ENCODE measurements around the gene CCDC17. TPM values are rescaled to one million over a fixed set of nuclear protein-coding genes. Genes with fewer than 3 reads are reported as not detected.

The CCDC17 gene
- total RNA-seq, 1 experiment from 2014 or later, result 4.7 TPM

GRCh38 chr1:45585110-45585426, 38.8 kb downstream of the CCDC17 start:
- H3K4me3 Mint-ChIP-seq (ENCODE audit: low read depth, unreplicated experiment), result peak overlapping the region; percentile 93
- peaks cover 40% of the 10 kb centered on the region for H3K4me1 Mint-ChIP-seq (ENCODE audit: low read depth, unreplicated experiment)
- H3K27me3 Mint-ChIP-seq (ENCODE audit: unreplicated experiment), result peaks cover 12% of the 10 kb centered on the region
- CTCF ChIA-PET, result interaction anchor here (1.2 kb wide), 1 partner anchor 94 kb away, joined by 3 read pairs; no protein-coding TSS in a partner anchor
- no peaks in the 10 kb centered on the region for H3K9me3 Mint-ChIP-seq (ENCODE audit: low read depth, unreplicated experiment)
- intact Hi-C loops (cut with micrococcal nuclease; ENCODE audit: unreplicated experiment), result no loop called here
- no peak for TF ChIP-seq CTCF (IDR thresholded peaks at IDR 0.05; ENCODE audit: unreplicated experiment)
- peak overlapping the region; percentile 99 for H3K27ac Mint-ChIP-seq (ENCODE audit: unreplicated experiment)
- no TSS peak for BruUV-seq (replicated peaks)
- DNase-seq, result no peak
- peaks cover 45% of the 10 kb centered on the region for H3K36me3 Mint-ChIP-seq (ENCODE audit: insufficient read depth, unreplicated experiment)

GRCh38 chr1:45584351-45585109, 39.3 kb downstream of the CCDC17 start:
- BruUV-seq (replicated peaks), result TSS peak; percentile 46
- peak; percentile 94 for DNase-seq
- peak overlapping the region; percentile 93 for H3K4me3 Mint-ChIP-seq (ENCODE audit: low read depth, unreplicated experiment)
- no peak for TF ChIP-seq CTCF (IDR thresholded peaks at IDR 0.05; ENCODE audit: unreplicated experiment)
- peaks cover 42% of the 10 kb centered on the region for H3K36me3 Mint-ChIP-seq (ENCODE audit: insufficient read depth, unreplicated experiment)
- H3K9me3 Mint-ChIP-seq (ENCODE audit: low read depth, unreplicated experiment), result no peaks in the 10 kb centered on the region
- intact Hi-C loops (cut with micrococcal nuclease; ENCODE audit: unreplicated experiment), result no loop called here
- CTCF ChIA-PET, result interaction anchor here (1.2 kb wide), 1 partner anchor 93 kb away, joined by 3 read pairs; no protein-coding TSS in a partner anchor
- H3K4me1 Mint-ChIP-seq (ENCODE audit: low read depth, unreplicated experiment), result peaks cover 39% of the 10 kb centered on the region
- H3K27ac Mint-ChIP-seq (ENCODE audit: unreplicated experiment), result peak overlapping the region; percentile 99
- H3K27me3 Mint-ChIP-seq (ENCODE audit: unreplicated experiment), result peaks cover 12% of the 10 kb centered on the region

GRCh38 chr1:45583666-45584350, 40.0 kb downstream of the CCDC17 start, which contains the start of gene NASP:
TSS of gene NASP (plus strand) at chr1:45584041. CDS start at chr1:45584147, 106 bp downstream.
- BruUV-seq (replicated peaks), result no TSS peak
- Mint-ChIP-seq H3K4me1 (ENCODE audit: low read depth, unreplicated experiment) (peaks cover 32% of the 10 kb centered on the region), H3K27me3 (ENCODE audit: unreplicated experiment) (peaks cover 12% of the 10 kb centered on the region), H3K4me3 (ENCODE audit: low read depth, unreplicated experiment) (peak within 1 kb of the TSS; percentile 93), H3K27ac (ENCODE audit: unreplicated experiment) (peak within 1 kb of the TSS; percentile 99), H3K9me3 (ENCODE audit: low read depth, unreplicated experiment) (no peaks in the 10 kb centered on the region), H3K36me3 (ENCODE audit: insufficient read depth, unreplicated experiment) (peaks cover 42% of the 10 kb centered on the region)
- CTCF ChIA-PET, result interaction anchor here (0.6 to 1.8 kb wide), 3 partner anchors 12 to 33 kb away, joined by 3 to 8 read pairs (median 4); partner anchors contain the start of gene AKR1A1
- intact Hi-C loops (cut with micrococcal nuclease; ENCODE audit: unreplicated experiment), result no loop called here
- TF ChIP-seq CTCF (IDR thresholded peaks at IDR 0.05; ENCODE audit: unreplicated experiment), result no peak
- peak; percentile 92 for DNase-seq

- peaks cover 42% of the 10 kb centered on the region for H3K36me3 Mint-ChIP-seq (ENCODE audit: insufficient read depth, unreplicated experiment)
- intact Hi-C loops (cut with micrococcal nuclease; ENCODE audit: unreplicated experiment), result no loop called here
- no peak for TF ChIP-seq CTCF (IDR thresholded peaks at IDR 0.05; ENCODE audit: unreplicated experiment)
- peak; percentile 95 for DNase-seq
- H3K9me3 Mint-ChIP-seq (ENCODE audit: low read depth, unreplicated experiment), result no peaks in the 10 kb centered on the region
- H3K4me3 Mint-ChIP-seq (ENCODE audit: low read depth, unreplicated experiment), result peak overlapping the region; percentile 93
- peak overlapping the region; percentile 99 for H3K27ac Mint-ChIP-seq (ENCODE audit: unreplicated experiment)
- H3K27me3 Mint-ChIP-seq (ENCODE audit: unreplicated experiment), result peaks cover 12% of the 10 kb centered on the region
- TSS peak; percentile 87 for BruUV-seq (replicated peaks)
- CTCF ChIA-PET, result interaction anchor here (0.6 to 1.8 kb wide), 3 partner anchors 12 to 32 kb away, joined by 3 to 8 read pairs (median 4); partner anchors contain the start of gene AKR1A1
- H3K4me1 Mint-ChIP-seq (ENCODE audit: low read depth, unreplicated experiment), result peaks cover 32% of the 10 kb centered on the region
Measured at GRCh38 chr1:45583264-45583665, 40.6 kb downstream of the CCDC17 start.
